Stomach (tissue), 9 donors: ENCODE measurements around the gene TTC28. TPM values are rescaled to one million over a fixed set of nuclear protein-coding genes. Genes with fewer than 3 reads are reported as not detected.
"Not testable (repeated sequence)": the region's sequence is repeated elsewhere in the genome, so short reads cannot be mapped to it uniquely, and the experiment has no call there.

Experiments
- DNase-seq, 2 donors: peaks; one replicate each; pipeline versions ENCODE4 v3.0.0 to v3.0.0-alpha.2; 2013 to 2019
- H3K27ac ChIP-seq, 5 donors: fragments of 200-600 bp in 4 of 5; sonication (generic) in 4 of 5; one replicate each; pipeline ENCODE4 v1.5.1; 2013 to 2019; ENCODE audit warnings: mild to moderate bottlenecking in 1 of 5, moderate library complexity in 1 of 5
- H3K27me3 ChIP-seq, 3 donors: fragments of 200-600 bp; sonication (generic); one replicate each; pipeline ENCODE4 v1.5.1; 2017 to 2019; ENCODE audit warnings: mixed run types in 1 of 3
- H3K36me3 ChIP-seq, 4 donors: fragments of 200-600 bp; sonication (generic); 1 replicate in 3 of 4; 2 replicates in 1 of 4; pipeline ENCODE4 v1.5.1; 2016 to 2019
- H3K4me1 ChIP-seq, 4 donors: fragments of 200-600 bp; sonication (generic); one replicate each; pipeline ENCODE4 v1.5.1; 2016 to 2019
- H3K4me3 ChIP-seq, 4 donors: fragments of 200-600 bp; sonication (generic) in 3 of 4; one replicate each; pipeline ENCODE4 v1.5.1; 2016 to 2019; ENCODE audit warnings: mild to moderate bottlenecking in 1 of 4
- H3K9me3 ChIP-seq, 4 donors: fragments of 200-600 bp; sonication (generic); one replicate each; pipeline ENCODE4 v1.5.1; 2016 to 2019
- EP300 ChIP-seq: sonication (generic); formaldehyde crosslinking; IDR thresholded peaks from one replicate; pipeline ENCODE4 v1.6.1; 2017; ENCODE audit warnings: antibody characterized with exemption
- POLR2A ChIP-seq, 4 donors: fragments of 450-650 bp; IDR thresholded peaks; one replicate each; pipeline ENCODE4 v1.6.1; 2016; ENCODE audit warnings: antibody characterized with exemption in 4 of 4, control low read depth in 2 of 4, mild to moderate bottlenecking in 1 of 4, moderate library complexity in 1 of 4
- POLR2AphosphoS5 ChIP-seq, 3 donors: sonication (generic); formaldehyde crosslinking; IDR thresholded peaks; one replicate each; pipeline ENCODE4 v1.6.1; 2016; ENCODE audit warnings: antibody characterized with exemption in 3 of 3
- WGBS, 5 donors: extraction: QIAGEN DNeasy Blood & Tissue Kit in 3 of 5; methylation state at CpG; one replicate each; pipeline versions ENCODE4 v1.1.5 to v1.1.7; 2013 to 2018; 5-methylcytosine and 5-hydroxymethylcytosine counted together
- intact Hi-C: fragments of 100-400 bp; cut with DNase I; formaldehyde crosslinking; loops from one replicate; pipeline ENCODE4 v1.15.1; 2023; ENCODE audit warnings: low total_unique reads
- polyA plus RNA-seq, 3 donors: library from polyadenylated mRNA; stranded (reverse); fragments of 200-250 nt; gene quantifications; one replicate each; pipeline ENCODE4 v1.2.3, GENCODE V29; 2013
- total RNA-seq, 5 donors: library from RNA; depleted of rRNA; stranded (reverse); fragments of >200 nt; gene quantifications; one replicate each; pipeline versions ENCODE4 v1.1.0 to v1.2.3, GENCODE V29; 2014 to 2016
- TF ChIP-seq, protein P1 (sequence below), 7 experiments: fragments of 450-650 bp in 4 of 7; fragments of 200-600 bp in 3 of 7; sonication (generic) in 3 of 7; IDR thresholded peaks; one replicate each; pipeline ENCODE4 v1.5.1; 2016 to 2019; ENCODE audit warnings: antibody characterized with exemption in 7 of 7, control low read depth in 2 of 7, mild to moderate bottlenecking in 1 of 7
- donor health status: healthy with polysubstance abuse.
- donor health status: Bipolar disorder and iron deficiency.
- donor health status: healthy.

TTC28 gene
- total and polyA plus RNA-seq, 8 donors = 1.7 to 53.4 (median 24.6) TPM

- peak in 1 of 2 donors; percentile 36 for DNase-seq
- intact Hi-C loops = no loop called here
- H3K36me3 ChIP-seq = no peaks in the 10 kb centered on the region
- no peaks in the 10 kb centered on the region for H3K27me3 ChIP-seq
- TF ChIP-seq POLR2A (IDR thresholded peaks at IDR 0.05) (no peak), POLR2AphosphoS5 (IDR thresholded peaks at IDR 0.05) (peak in 1 of 3 donors; percentile 24)
- no peaks in the 10 kb centered on the region for H3K9me3 ChIP-seq
- 34 to 50% (median 37%) methylated on average over 2 of the region's 2 CpGs for whole genome bisulfite sequencing, 5 donors
- H3K4me3 ChIP-seq = no peak overlapping the region
- H3K4me1 ChIP-seq = peaks cover 0 to 22% (median 12%) of the 10 kb centered on the region in 4 donors
- peak overlapping the region in 1 of 5 donors; percentile 7 for H3K27ac ChIP-seq
Measured at GRCh38 chr22:28369854-28370253, 309.8 kb downstream of the TTC28 start.

DNA sequence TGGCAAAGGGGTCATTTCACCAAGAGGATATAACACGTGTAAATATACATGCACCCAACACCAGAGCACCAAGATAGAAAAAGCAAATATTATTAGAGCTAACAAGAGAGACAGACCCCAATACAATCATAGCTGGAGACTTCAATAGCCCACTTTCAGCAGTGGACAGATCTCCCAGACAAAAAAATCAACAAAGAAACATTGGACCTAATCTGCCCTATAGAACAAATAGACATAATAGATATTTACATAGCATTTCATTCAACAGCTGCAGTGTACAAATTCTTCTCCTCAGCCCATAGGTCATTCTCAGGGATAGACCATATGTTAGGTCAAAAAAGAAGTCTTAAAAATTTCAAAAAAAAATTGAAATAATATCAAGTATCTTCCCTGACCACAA lies 312.8 kb downstream of the TTC28 start:
- 35 to 71% (median 57%) methylated on average over 1 of the region's 1 CpG for WGBS, 5 donors
- TF ChIP-seq EP300 (no peak), POLR2AphosphoS5 (IDR thresholded peaks at IDR 0.05) (no peak), POLR2A (IDR thresholded peaks at IDR 0.05) (no peak)
- TF ChIP-seq, protein P1, sequence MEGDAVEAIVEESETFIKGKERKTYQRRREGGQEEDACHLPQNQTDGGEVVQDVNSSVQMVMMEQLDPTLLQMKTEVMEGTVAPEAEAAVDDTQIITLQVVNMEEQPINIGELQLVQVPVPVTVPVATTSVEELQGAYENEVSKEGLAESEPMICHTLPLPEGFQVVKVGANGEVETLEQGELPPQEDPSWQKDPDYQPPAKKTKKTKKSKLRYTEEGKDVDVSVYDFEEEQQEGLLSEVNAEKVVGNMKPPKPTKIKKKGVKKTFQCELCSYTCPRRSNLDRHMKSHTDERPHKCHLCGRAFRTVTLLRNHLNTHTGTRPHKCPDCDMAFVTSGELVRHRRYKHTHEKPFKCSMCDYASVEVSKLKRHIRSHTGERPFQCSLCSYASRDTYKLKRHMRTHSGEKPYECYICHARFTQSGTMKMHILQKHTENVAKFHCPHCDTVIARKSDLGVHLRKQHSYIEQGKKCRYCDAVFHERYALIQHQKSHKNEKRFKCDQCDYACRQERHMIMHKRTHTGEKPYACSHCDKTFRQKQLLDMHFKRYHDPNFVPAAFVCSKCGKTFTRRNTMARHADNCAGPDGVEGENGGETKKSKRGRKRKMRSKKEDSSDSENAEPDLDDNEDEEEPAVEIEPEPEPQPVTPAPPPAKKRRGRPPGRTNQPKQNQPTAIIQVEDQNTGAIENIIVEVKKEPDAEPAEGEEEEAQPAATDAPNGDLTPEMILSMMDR (IDR thresholded peaks at IDR 0.05) = no peak
- H3K27ac ChIP-seq = no peak overlapping the region
- no peaks in the 10 kb centered on the region for H3K36me3 ChIP-seq
- H3K4me1 ChIP-seq = peaks cover 0 to 9% (median 0%) of the 10 kb centered on the region in 4 donors
- no peak overlapping the region for H3K4me3 ChIP-seq
- H3K27me3 ChIP-seq = no peaks in the 10 kb centered on the region
- intact Hi-C loops = no loop called here
- no peak for DNase-seq
- peaks cover 0 to 16% (median 5%) of the 10 kb centered on the region in 4 donors for H3K9me3 ChIP-seq

DNA sequence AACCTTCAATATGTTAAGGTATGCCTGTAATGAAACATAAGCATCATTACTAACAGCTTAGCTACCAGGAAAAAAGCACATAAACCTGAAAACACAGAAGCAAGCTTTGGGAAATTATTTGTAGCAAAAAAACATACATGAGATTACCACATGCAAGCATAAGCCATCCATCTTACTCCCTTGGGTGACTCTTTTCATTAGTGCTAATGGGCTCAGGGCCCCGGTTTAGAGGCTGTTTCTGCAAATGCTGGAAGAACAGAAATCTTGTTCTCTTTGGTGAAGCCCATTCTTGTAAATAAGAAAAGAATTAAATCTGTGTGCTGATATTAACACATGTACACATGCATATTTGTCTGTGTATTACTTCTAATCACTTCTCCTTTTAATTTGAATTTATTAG lies 314.3 kb downstream of the TTC28 start:
- DNase-seq = no peak
- no peaks in the 10 kb centered on the region for H3K27me3 ChIP-seq
- WGBS, 5 donors = 79 to 94% (median 88%) methylated on average over 1 of the region's 1 CpG
- peaks cover 0 to 15% (median 0%) of the 10 kb centered on the region in 4 donors for H3K4me1 ChIP-seq
- H3K4me3 ChIP-seq = no peak overlapping the region
- no peak overlapping the region for H3K27ac ChIP-seq
- intact Hi-C loops = no loop called here
- no peak for TF ChIP-seq POLR2AphosphoS5 (IDR thresholded peaks at IDR 0.05)
- TF ChIP-seq POLR2A (IDR thresholded peaks at IDR 0.05) = no peak
- no peak for TF ChIP-seq EP300
- TF ChIP-seq, protein P1 (IDR thresholded peaks at IDR 0.05) = no peak
- H3K9me3 ChIP-seq = peaks cover 0 to 16% (median 5%) of the 10 kb centered on the region in 4 donors
- H3K36me3 ChIP-seq = no peaks in the 10 kb centered on the region

- intact Hi-C loops, H3K4me1 ChIP-seq: not testable (repeated sequence)
- 89 to 93% (median 92%) methylated on average over 3 of the region's 3 CpGs for WGBS, 5 donors
Measured at GRCh38 chr22:28364105-28364504, 315.5 kb downstream of the TTC28 start.

DNA sequence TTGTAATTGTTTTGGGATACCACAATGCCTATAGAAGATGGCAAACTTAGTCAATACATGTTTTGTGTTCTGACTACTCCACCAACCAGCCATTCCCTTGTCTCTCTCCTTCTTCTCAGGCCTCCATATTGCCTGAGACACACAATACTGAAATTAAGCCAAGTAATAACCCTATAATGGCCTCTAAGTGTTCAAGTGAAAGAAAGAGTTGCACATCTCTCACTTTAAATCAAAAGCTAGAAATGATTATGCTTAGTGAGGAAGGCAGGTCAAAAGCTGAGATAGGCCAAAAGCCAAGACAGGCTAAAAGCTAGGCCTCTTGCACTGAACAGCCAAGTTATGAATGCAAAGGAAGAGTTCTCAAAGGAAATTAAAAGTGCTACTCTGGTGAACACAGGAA lies 318.7 kb downstream of the TTC28 start:
- Histone ChIP-seq H3K27me3 (no peaks in the 10 kb centered on the region), H3K4me3 (no peak overlapping the region), H3K27ac (no peak overlapping the region), H3K9me3 (peaks cover 0 to 16% (median 5%) of the 10 kb centered on the region in 4 donors), H3K36me3 (no peaks in the 10 kb centered on the region), H3K4me1 (peaks cover 0 to 8% (median 0%) of the 10 kb centered on the region in 4 donors)
- TF ChIP-seq POLR2A (IDR thresholded peaks at IDR 0.05) = no peak
- TF ChIP-seq, protein P1 (IDR thresholded peaks at IDR 0.05) = no peak
- no peak for TF ChIP-seq EP300
- TF ChIP-seq POLR2AphosphoS5 (IDR thresholded peaks at IDR 0.05) = no peak
- intact Hi-C loops = no loop called here
- no peak for DNase-seq

More at GRCh38 chr22:28364105-28364504, 315.5 kb downstream of the TTC28 start:
- H3K4me3 ChIP-seq, H3K36me3 ChIP-seq, H3K27ac ChIP-seq, H3K27me3 ChIP-seq, DNase-seq: not testable (repeated sequence)
- peaks cover 0 to 16% (median 5%) of the 10 kb centered on the region in 4 donors for H3K9me3 ChIP-seq
